Aorta (tissue), 5 donors: ENCODE results near the gene SMIM30. TPM values are rescaled to one million over a fixed set of nuclear protein-coding genes. Genes with fewer than 3 reads are reported as not detected.

ENCODE experiments used
- ATAC-seq: fragments of 200-7000 bp; cut with Tn5 transposase; one replicate; pipeline ENCODE4 v1.9.1; 2022; ENCODE audit warnings: moderate library complexity; ENCODE audit not compliant: low FRiP score
- DNase-seq, 2 donors: peaks; one replicate each; pipeline ENCODE4 v3.0.0-alpha.2; 2020
- H3K27ac ChIP-seq, 2 donors: one replicate each; pipeline ENCODE4 v1.5.1; 2013; ENCODE audit warnings: low read length in 2 of 2, mild to moderate bottlenecking in 2 of 2, moderate library complexity in 2 of 2, control low read depth in 1 of 2, inconsistent platforms in 1 of 2, low read depth in 1 of 2
- H3K27me3 ChIP-seq, 2 donors: one replicate each; pipeline ENCODE4 v1.6.1; 2013; ENCODE audit warnings: control low read depth in 1 of 2, low read length in 1 of 2, mild to moderate bottlenecking in 1 of 2, moderate library complexity in 1 of 2; ENCODE audit not compliant: insufficient read depth in 2 of 2, control insufficient read depth in 1 of 2
- H3K36me3 ChIP-seq, 2 donors: one replicate each; pipeline ENCODE4 v1.6.1; 2013; ENCODE audit warnings: control low read depth in 1 of 2, low read length in 1 of 2, mild to moderate bottlenecking in 1 of 2; ENCODE audit not compliant: insufficient read depth in 2 of 2, control insufficient read depth in 1 of 2
- H3K4me1 ChIP-seq, 2 donors: one replicate each; pipeline ENCODE4 v1.6.1; 2013; ENCODE audit warnings: low read length in 2 of 2, control low read depth in 1 of 2, mild to moderate bottlenecking in 1 of 2, moderate library complexity in 1 of 2; ENCODE audit not compliant: insufficient read depth in 2 of 2, control insufficient read depth in 1 of 2
- H3K4me3 ChIP-seq, 2 donors: one replicate each; pipeline ENCODE4 v1.5.1; 2013; ENCODE audit warnings: low read length in 2 of 2, control low read depth in 1 of 2, mild to moderate bottlenecking in 1 of 2
- H3K9me3 ChIP-seq: one replicate; pipeline ENCODE4 v1.6.1; 2013; ENCODE audit warnings: mild to moderate bottlenecking, low read length; ENCODE audit not compliant: control insufficient read depth
- WGBS, 2 donors: extraction: QIAGEN DNeasy Blood & Tissue Kit; methylation state at CpG; one replicate each; pipeline ENCODE4 v1.1.7; 2013; 5-methylcytosine and 5-hydroxymethylcytosine counted together
- intact Hi-C, 2 donors: fragments of 100-400 bp; cut with DNase I; formaldehyde crosslinking; loops; one replicate each; pipeline versions ENCODE4 v1.14.2 to v1.15.0; 2022
- polyA plus RNA-seq, 2 donors: library from polyadenylated mRNA; stranded (reverse); fragments of 200-250 nt; gene quantifications; one replicate each; pipeline ENCODE4 v1.2.3, GENCODE V29; 2013
- total RNA-seq, 2 donors: library from RNA; stranded (reverse); fragmentation: NEBNext Ultra II Directional; extraction: Animal tissue kit (Norgen Biotek cat#: 25700); gene quantifications; one replicate each; pipeline ENCODE4 v1.2.1, GENCODE V29; 2021
- donor health status: healthy with polysubstance abuse.
- donor health status: Bipolar disorder and iron deficiency.
- donor health status: DM: no; HTN: no; CAD: no.
- donor health status: DM: no; HTN: no; CAD: no.
- donor health status: DM: yes; HTN: yes; CAD: no.

SMIM30 gene
- total and polyA plus RNA-seq, 4 donors = 31.6 to 102 (median 42.9) TPM

DNA sequence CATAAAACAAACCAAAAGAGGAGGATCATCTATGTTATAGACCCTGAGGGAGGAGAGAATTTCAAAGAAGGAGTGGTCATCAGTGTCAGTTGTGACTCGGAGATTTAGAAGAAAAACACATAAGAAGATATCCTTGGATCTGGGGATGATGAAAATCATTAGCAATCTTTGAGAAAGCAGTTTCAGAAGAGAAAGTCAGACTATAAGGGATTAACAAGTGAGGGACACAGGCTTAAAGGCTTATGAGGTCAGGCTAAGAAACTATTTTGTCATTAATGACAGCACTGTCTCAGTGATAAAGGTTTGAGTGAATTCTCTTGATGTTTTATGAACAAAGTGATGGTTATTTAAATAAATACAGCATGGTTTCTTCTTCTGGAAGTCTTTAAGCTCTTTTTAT is 25.6 kb downstream of the SMIM30 start:
- no peak for DNase-seq
- 83 to 90% methylated on average over 1 of the region's 1 CpG for WGBS, 2 donors
- Histone ChIP-seq H3K4me1 (no peaks in the 10 kb centered on the region), H3K4me3 (no peak overlapping the region), H3K27me3 (no peaks in the 10 kb centered on the region), H3K36me3 (no peaks in the 10 kb centered on the region), H3K9me3 (no peaks in the 10 kb centered on the region), H3K27ac (no peak overlapping the region)
- intact Hi-C loops = no loop called here
- ATAC-seq = no peak

DNA sequence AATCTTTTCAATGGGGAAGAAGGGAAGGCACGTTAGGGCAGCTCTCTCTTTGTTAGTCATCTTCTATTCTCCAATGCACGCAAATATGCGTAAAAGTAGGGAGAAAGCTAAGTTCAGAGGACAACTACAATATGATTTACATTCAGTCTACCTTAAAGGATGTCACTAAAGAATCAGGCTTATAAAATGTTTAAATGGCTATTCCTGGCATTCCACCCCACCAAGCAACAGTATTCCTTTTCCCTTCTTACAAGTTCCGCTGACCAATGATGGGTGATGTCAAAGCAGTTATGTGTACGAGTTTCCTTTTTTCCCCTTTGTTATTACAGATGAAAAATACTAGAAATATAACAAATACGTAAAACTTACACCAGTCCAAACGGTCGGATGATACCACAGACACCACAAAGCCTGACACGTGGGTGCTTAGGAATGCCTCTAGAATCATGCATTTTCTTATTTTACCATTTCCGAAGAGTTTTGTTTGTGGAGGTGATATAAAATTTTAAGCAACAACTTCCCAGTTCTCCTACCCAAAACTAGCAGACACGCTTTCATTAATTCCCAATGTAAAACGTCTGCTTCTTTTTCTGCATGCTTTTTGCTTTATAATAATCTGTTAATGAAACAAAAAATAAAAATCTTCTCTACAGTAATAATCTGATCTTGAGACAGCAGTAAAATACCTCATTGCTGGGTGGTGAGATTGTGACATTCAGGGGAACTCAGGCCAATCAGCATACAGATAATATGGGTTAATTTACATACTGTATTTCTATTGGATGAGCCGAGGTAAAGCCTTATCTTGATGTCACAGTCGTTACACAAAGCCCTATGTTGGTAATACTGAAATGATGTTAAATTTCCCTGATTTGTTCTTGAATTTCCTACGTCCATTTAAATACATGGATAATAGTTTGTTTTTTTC is 31.0 kb downstream of the SMIM30 start:
- Histone ChIP-seq H3K27me3 (no peaks in the 10 kb centered on the region), H3K36me3 (no peaks in the 10 kb centered on the region), H3K4me3 (peak overlapping the region; percentile 82 to 96), H3K27ac (peak overlapping the region in 1 of 2 donors; percentile 44), H3K9me3 (no peaks in the 10 kb centered on the region), H3K4me1 (no peaks in the 10 kb centered on the region)
- DNase-seq (no peak), ATAC-seq (peak; percentile 75)
- 7 to 8% methylated on average over 15 of the region's 15 CpGs for WGBS, 2 donors
- intact Hi-C loops = no loop called here

DNA sequence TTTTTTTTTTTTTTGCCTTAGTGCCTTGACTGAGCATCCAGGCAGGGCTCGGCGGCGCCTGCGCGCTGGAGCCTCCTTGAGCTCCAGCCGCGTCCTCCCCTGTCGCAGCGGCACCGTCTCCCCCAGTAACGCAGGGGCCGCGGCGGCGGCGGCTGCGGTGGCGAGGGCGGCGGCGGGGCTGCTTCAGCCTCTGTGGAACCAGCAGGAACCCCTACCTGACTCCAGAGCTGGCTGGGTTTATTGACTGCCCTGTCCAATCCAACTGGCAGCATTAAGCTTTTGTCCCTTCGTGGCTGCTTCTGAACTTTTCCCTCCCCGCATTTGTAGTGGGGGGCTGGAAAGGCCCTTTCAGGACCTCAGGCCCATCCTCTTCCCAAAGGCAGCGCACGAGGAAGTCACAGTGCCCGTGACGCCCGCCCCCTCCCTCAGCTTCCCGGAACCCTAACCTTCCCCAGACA is 31.9 kb downstream of the SMIM30 start, which contains the start of gene GPR85:
Gene GPR85 (minus strand): TSS at position 397 of the 458 bp plus-strand sequence. CDS start 2,106 bp downstream, outside the sequence.
- ATAC-seq = peak; percentile 90
- Histone ChIP-seq H3K27me3 (no peaks in the 10 kb centered on the region), H3K27ac (peak within 1 kb of the TSS in 1 of 2 donors; percentile 59), H3K4me3 (peak within 1 kb of the TSS; percentile 82 to 96), H3K36me3 (no peaks in the 10 kb centered on the region), H3K9me3 (no peaks in the 10 kb centered on the region), H3K4me1 (no peaks in the 10 kb centered on the region)
- intact Hi-C loops = no loop called here
- WGBS, 2 donors = 0 to 1% methylated on average over 29 of the region's 29 CpGs
- DNase-seq = peak; percentile 73 to 88

- H3K27ac ChIP-seq = no peak overlapping the region
- DNase-seq (no peak), ATAC-seq (no peak)
- peak overlapping the region; percentile 25 to 96 for H3K4me3 ChIP-seq
- no peaks in the 10 kb centered on the region for H3K27me3 ChIP-seq
- no peaks in the 10 kb centered on the region for H3K9me3 ChIP-seq
- no peaks in the 10 kb centered on the region for H3K4me1 ChIP-seq
- H3K36me3 ChIP-seq = no peaks in the 10 kb centered on the region
- 24 to 29% methylated on average over 16 of the region's 16 CpGs for WGBS, 2 donors
- intact Hi-C loops = no loop called here
Observed at GRCh38 chr7:113085781-113086390, 32.5 kb downstream of the SMIM30 start.

GRCh38 chr7:113084496-113085172 is 33.7 kb downstream of the SMIM30 start:
- intact Hi-C loops = no loop called here
- no peak for DNase-seq
- no peak for ATAC-seq
- WGBS, 2 donors = 91 to 93% methylated on average over 4 of the region's 4 CpGs
- no peak overlapping the region for H3K4me3 ChIP-seq
- no peaks in the 10 kb centered on the region for H3K4me1 ChIP-seq
- no peaks in the 10 kb centered on the region for H3K27me3 ChIP-seq
- H3K36me3 ChIP-seq = no peaks in the 10 kb centered on the region
- H3K9me3 ChIP-seq = no peaks in the 10 kb centered on the region
- no peak overlapping the region for H3K27ac ChIP-seq

- ATAC-seq = no peak
- DNase-seq = no peak
- Histone ChIP-seq H3K4me1 (no peaks in the 10 kb centered on the region), H3K9me3 (no peaks in the 10 kb centered on the region), H3K36me3 (no peaks in the 10 kb centered on the region), H3K27me3 (no peaks in the 10 kb centered on the region), H3K27ac (no peak overlapping the region), H3K4me3 (no peak overlapping the region)
- intact Hi-C loops = no loop called here
- WGBS, 2 donors = 77 to 88% methylated on average over 10 of the region's 10 CpGs
Observed at GRCh38 chr7:113083816-113084495, 34.4 kb downstream of the SMIM30 start.

DNA sequence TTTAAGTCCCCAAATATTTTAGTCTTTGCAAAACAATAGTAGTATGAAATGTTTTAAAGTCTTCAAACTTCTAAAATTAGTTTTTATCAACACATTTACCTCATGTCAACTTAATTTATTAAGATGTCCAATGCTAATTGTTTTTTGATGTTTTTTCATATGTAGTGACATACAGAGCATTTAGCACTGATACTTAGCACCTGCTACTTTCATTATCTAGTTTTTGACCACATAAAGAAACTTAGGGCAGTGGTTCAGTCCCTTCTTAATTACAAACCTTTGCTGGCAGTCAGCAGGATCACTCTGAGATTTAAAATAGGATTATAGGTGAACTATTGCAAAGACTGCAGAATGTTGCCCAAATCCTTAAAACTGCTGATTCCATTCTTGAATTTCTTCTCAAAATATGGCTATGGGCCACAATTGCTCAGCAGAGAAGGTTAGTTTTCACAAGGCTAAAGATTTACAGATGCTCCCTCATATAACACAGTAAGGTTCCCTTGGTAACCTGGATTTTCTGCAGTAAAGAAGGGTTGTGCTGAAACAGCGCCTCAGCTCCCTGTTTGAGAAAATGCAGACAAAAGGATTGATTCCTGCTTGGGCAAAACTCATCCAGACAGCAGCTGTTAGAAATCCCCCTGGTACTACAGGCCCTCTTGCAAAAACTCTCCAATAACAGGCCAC is 35.1 kb downstream of the SMIM30 start:
- no peaks in the 10 kb centered on the region for H3K36me3 ChIP-seq
- no peaks in the 10 kb centered on the region for H3K9me3 ChIP-seq
- no peaks in the 10 kb centered on the region for H3K4me1 ChIP-seq
- no peak overlapping the region for H3K4me3 ChIP-seq
- ATAC-seq (no peak), DNase-seq (no peak)
- 91 to 96% methylated on average over 1 of the region's 1 CpG for WGBS, 2 donors
- no peaks in the 10 kb centered on the region for H3K27me3 ChIP-seq
- intact Hi-C loops = no loop called here
- no peak overlapping the region for H3K27ac ChIP-seq

DNA sequence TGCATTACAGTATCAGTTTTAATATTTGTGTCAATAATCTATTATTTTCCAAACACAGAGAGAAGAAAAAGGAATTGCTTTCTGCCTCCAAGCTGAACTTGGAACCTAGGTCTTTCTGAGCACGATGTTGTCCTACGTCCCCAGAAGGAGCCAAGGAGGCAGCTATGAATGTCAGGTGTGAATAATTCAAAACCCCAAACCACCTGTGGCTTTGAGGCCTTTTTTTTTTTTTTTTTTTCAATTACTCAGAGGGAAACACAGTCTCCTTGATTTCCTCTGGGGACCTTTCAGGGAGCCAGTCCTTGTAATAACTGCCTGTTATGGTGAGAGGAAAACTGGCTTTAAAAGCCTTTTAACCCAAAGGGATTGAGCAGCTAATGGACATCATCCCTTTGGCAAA is 40.0 kb downstream of the SMIM30 start:
- intact Hi-C loops = no loop called here
- ATAC-seq (no peak), DNase-seq (no peak)
- Histone ChIP-seq H3K27ac (no peak overlapping the region), H3K27me3 (no peaks in the 10 kb centered on the region), H3K4me3 (no peak overlapping the region), H3K36me3 (no peaks in the 10 kb centered on the region), H3K9me3 (no peaks in the 10 kb centered on the region), H3K4me1 (no peaks in the 10 kb centered on the region)
- 81 to 86% methylated on average over 2 of the region's 2 CpGs for WGBS, 2 donors
